Endothelial cell of umbilical vein (primary cell): Measurements from ENCODE around the gene FCGBP. TPM values are rescaled to one million over a fixed set of nuclear protein-coding genes. Genes with fewer than 3 reads are reported as not detected.

ENCODE experiments used
- Bru-seq: library from RNA; stranded (reverse); fragments of 400-500 nt; gene quantifications from one replicate; lab custom pipeline; 2021; lab: Mats Ljungman, UMichigan
- BruChase-seq, 2 experiments: library from RNA; stranded (reverse); fragments of 400-500 nt; gene quantifications; one replicate each; lab custom pipeline; 2021; lab: Mats Ljungman, UMichigan
- BruUV-seq: library from RNA; stranded (reverse); fragments of 400-500 nt; replicated peaks from 2 replicates; lab custom pipeline; 2021; lab: Mats Ljungman, UMichigan
- CTCF ChIA-PET: fragments of 300-600, 350-600 bp; sonication (Branson Sonifier 250); formaldehyde crosslinking; loops from one replicate; lab custom pipeline; 2021; ENCODE audit warnings: antibody characterized with exemption, inconsistent platforms; lab: Charles Lee
- POLR2A ChIA-PET: fragments of 300-600, 350-600 bp; sonication (Branson Sonifier 250); formaldehyde crosslinking; loops from one replicate; lab custom pipeline; 2021; ENCODE audit warnings: antibody characterized with exemption, inconsistent platforms; lab: Charles Lee
- DNase-seq: peaks from one replicate; pipeline ENCODE4 v3.0.0-alpha.2; 2011; ENCODE audit warnings: low read depth, low spot score
- FAIRE-seq: peaks from 2 replicates; lab custom pipeline; 2011; peaks lifted over from hg19 to GRCh38; lab: Jason Lieb, UNC
- H2AFZ ChIP-seq: 2 replicates; pipeline ENCODE4 v1.6.0; 2012; ENCODE audit warnings: low read depth, low read length, control low read depth, inconsistent platforms
- H3K27ac ChIP-seq: 2 replicates; pipeline ENCODE4 v1.5.1; 2011; ENCODE audit warnings: low read depth, mild to moderate bottlenecking, control low read depth, low read length, moderate library complexity; ENCODE audit not compliant: insufficient read depth
- H3K27me3 ChIP-seq, 2 experiments: 2 replicates each; pipeline versions ENCODE4 v1.6.0 to v1.6.1; 2011; ENCODE audit warnings: low read length in 2 of 2, mixed read lengths in 1 of 2; ENCODE audit not compliant: control insufficient read depth in 2 of 2, insufficient read depth in 2 of 2
- H3K36me3 ChIP-seq, 2 experiments: 2 replicates in 1 of 2; 3 replicates in 1 of 2; pipeline ENCODE4 v1.5.1; 2011; ENCODE audit warnings: low read length in 2 of 2, mild to moderate bottlenecking in 1 of 2, moderate library complexity in 1 of 2; ENCODE audit not compliant: control insufficient read depth in 2 of 2, insufficient read depth in 2 of 2; ENCODE audit errors: extremely low read depth in 1 of 2
- H3K4me1 ChIP-seq: 3 replicates; pipeline ENCODE4 v1.5.1; 2011; ENCODE audit warnings: mild to moderate bottlenecking, low read length; ENCODE audit not compliant: control insufficient read depth, insufficient read depth; ENCODE audit errors: extremely low read depth
- H3K4me2 ChIP-seq: 2 replicates; pipeline ENCODE4 v1.6.1; 2011; ENCODE audit warnings: low read length, control low read depth, mixed read lengths; ENCODE audit not compliant: insufficient read depth
- H3K4me3 ChIP-seq, 3 experiments: fragments of 200-600 bp in 1 of 3; sonication (generic), shearing (Covaris generic) in 1 of 3; replicated peaks in 1 of 3; 2 replicates each; pipeline ENCODE4 v1.5.1; 2011 to 2016; ENCODE audit warnings: control low read depth in 3 of 3, low read length in 3 of 3, mild to moderate bottlenecking in 2 of 3, inconsistent platforms in 1 of 3, low read depth in 1 of 3, moderate library complexity in 1 of 3; ENCODE audit not compliant: insufficient read depth in 1 of 3
- H3K79me2 ChIP-seq: 2 replicates; pipeline ENCODE4 v1.6.0; 2012; ENCODE audit warnings: low read length, inconsistent platforms; ENCODE audit not compliant: control insufficient read depth, insufficient read depth
- H3K9ac ChIP-seq: replicated peaks from 2 replicates; pipeline ENCODE3; 2011; ENCODE audit warnings: low read length, control low read depth; ENCODE audit not compliant: insufficient read depth; ENCODE audit errors: extremely low read depth
- H3K9me1 ChIP-seq: replicated peaks from 3 replicates; pipeline ENCODE4 v1.6.0; 2011; ENCODE audit warnings: mild to moderate bottlenecking, low read length; ENCODE audit not compliant: control insufficient read depth, insufficient read depth; ENCODE audit errors: extremely low read depth
- H3K9me3 ChIP-seq: replicated peaks from 2 replicates; pipeline ENCODE4 v1.5.1; 2012; ENCODE audit warnings: low read length, inconsistent platforms; ENCODE audit not compliant: control insufficient read depth, insufficient read depth
- H4K20me1 ChIP-seq: replicated peaks from 2 replicates; pipeline ENCODE3; 2011; ENCODE audit warnings: mild to moderate bottlenecking, low read length; ENCODE audit not compliant: control insufficient read depth, insufficient read depth; ENCODE audit errors: extremely low read depth
- CTCF ChIP-seq, 2 donors: IDR thresholded peaks; 1 replicate in 1 of 2; 2 replicates in 1 of 2; pipeline ENCODE4 v1.5.1; 2011; ENCODE audit warnings: low read length in 2 of 2, mild to moderate bottlenecking in 2 of 2, moderate library complexity in 2 of 2, control low read depth in 1 of 2, inconsistent platforms in 1 of 2, low read depth in 1 of 2; ENCODE audit not compliant: insufficient read depth in 1 of 2; ENCODE audit errors: extremely low read depth in 1 of 2
- EZH2 ChIP-seq: IDR thresholded peaks from 2 replicates; pipeline ENCODE4 v1.6.1; 2012; ENCODE audit warnings: borderline replicate concordance, low read depth, mild to moderate bottlenecking, moderate library complexity, low read length, inconsistent platforms; ENCODE audit not compliant: severe bottlenecking
- FOS ChIP-seq: IDR thresholded peaks from 2 replicates; pipeline ENCODE4 v1.6.1; 2011; ENCODE audit warnings: mild to moderate bottlenecking, low read length, moderate library complexity, borderline replicate concordance; ENCODE audit not compliant: insufficient read depth
- GATA2 ChIP-seq: IDR thresholded peaks from 2 replicates; pipeline ENCODE4 v1.7.0; 2011; ENCODE audit warnings: low read depth, mild to moderate bottlenecking, moderate library complexity, mixed read lengths, low read length; ENCODE audit not compliant: insufficient read length, insufficient read depth
- JUN ChIP-seq: IDR thresholded peaks from 2 replicates; pipeline ENCODE4 v1.6.1; 2011; ENCODE audit warnings: borderline replicate concordance, low read depth; ENCODE audit not compliant: insufficient read length, insufficient read depth
- MAX ChIP-seq: IDR thresholded peaks from 2 replicates; pipeline ENCODE4 v1.6.1; 2011; ENCODE audit not compliant: insufficient read depth, insufficient read length
- MYC ChIP-seq: IDR thresholded peaks from one replicate; pipeline ENCODE4 v1.6.1; 2011; ENCODE audit warnings: mild to moderate bottlenecking, low read depth, low read length
- POLR2A ChIP-seq: IDR thresholded peaks from 2 replicates; pipeline ENCODE4 v1.6.1; 2012; ENCODE audit warnings: low read depth, mild to moderate bottlenecking, control low read depth, low read length
- POLR2AphosphoS5 ChIP-seq: IDR thresholded peaks from 2 replicates; pipeline ENCODE4 v1.6.1; 2012; ENCODE audit warnings: low read depth, mild to moderate bottlenecking, control low read depth, low read length, moderate library complexity; ENCODE audit not compliant: insufficient read depth
- dilution Hi-C: fragments of 300-500 bp; cut with MboI; formaldehyde crosslinking; loops from one replicate; pipeline ENCODE4 v1.15.0; 2019; ENCODE audit warnings: low sequenced_read_pairs; ENCODE audit not compliant: extremely low pct_ligation_motif_present
- intact Hi-C: fragments of 100-400 bp; cut with micrococcal nuclease; formaldehyde crosslinking; loops from one replicate; pipeline ENCODE4 v1.10.0; 2022
- long read RNA-seq: library from polyadenylated mRNA; stranded (forward); transcript quantifications from one replicate; pipeline ENCODE4 v2.0.0, GENCODE V29; 2021
- polyA minus RNA-seq, 3 experiments: library from RNA; depleted of rRNA, polyadenylated mRNA; stranded (reverse); fragments of >200 nt; gene quantifications; 1 replicate in 1 of 3; 2 replicates in 2 of 3; pipeline ENCODE4 v1.2.3, GENCODE V29; 2011
- polyA plus RNA-seq, 4 experiments: library from polyadenylated mRNA; depleted of rRNA in 3 of 4; stranded (reverse) in 3 of 4; unstranded in 1 of 4; fragments of >200 nt; gene quantifications; 2 replicates each; pipeline versions ENCODE4 v1.2.1 to v1.2.3, GENCODE V29; 2011 to 2012; ENCODE audit warnings: missing spikeins in 1 of 4
- total RNA-seq: library from RNA; stranded (reverse); gene quantifications from 2 replicates; pipeline ENCODE4 v1.2.3, GENCODE V29; 2021

FCGBP gene
- total RNA-seq (not detected in 2 replicates), polyA plus RNA-seq (0.01 and 0.03 TPM in 2 replicates), polyA minus RNA-seq (not detected in 2 replicates), Bru-seq, nascent RNA (not detected), BruChase-seq, experiment 1, labeled RNA remaining after a 6-hour chase (percentile 5 among the genes with signal in this experiment), BruChase-seq, experiment 2, labeled RNA remaining after a 2-hour chase (not detected)
- polyA plus RNA-seq (2011; cell fraction: cytosol; rRNA removed), result 0.01 TPM in 2 replicates
- polyA plus RNA-seq (2011; cell fraction: nucleus; rRNA removed), result 0.07 and 0.18 TPM in 2 replicates
- 0.01 and 0.16 TPM in 2 replicates for polyA plus RNA-seq (2012)
- polyA minus RNA-seq (2011; cell fraction: cytosol; rRNA and poly(A)+ RNA removed), result 1.9 TPM
- polyA minus RNA-seq (2011; cell fraction: nucleus; rRNA and poly(A)+ RNA removed), result 0.10 TPM in 1 of 2 replicates, not detected in the other
- long read RNA-seq, result 0 reads

GRCh38 chr19:39934584-39935363 is at the start of gene FCGBP:
Gene FCGBP (minus strand): TSS chr19:39934634.
- Histone ChIP-seq H3K9me1 (no peaks in the 10 kb centered on the region), H3K9me3 (no peaks in the 10 kb centered on the region), H3K27ac (no peak within 1 kb of the TSS), H2AFZ (no peak within 1 kb of the TSS), H3K4me1 (no peaks in the 10 kb centered on the region), H3K4me2 (no peak within 1 kb of the TSS), H3K79me2 (no peaks in the 10 kb centered on the region), H4K20me1 (no peaks in the 10 kb centered on the region), H3K4me3 (no peak within 1 kb of the TSS), H3K36me3 (no peaks in the 10 kb centered on the region), H3K27me3 (peaks cover 0 to 3% of the 10 kb centered on the region in 2 experiments), H3K9ac (no peak within 1 kb of the TSS)
- TF ChIP-seq MYC, result no peak
- dilution Hi-C loops, result no loop called here
- BruUV-seq, result no TSS peak
- intact Hi-C loops, result no loop called here
- CTCF ChIA-PET, result no interaction called here
- POLR2A ChIA-PET, result no interaction called here
- DNase-seq, result no peak
- no peak for FAIRE-seq

- TF ChIP-seq JUN, result no peak
- TF ChIP-seq FOS, result no peak
- no peak for TF ChIP-seq MAX
- no peak for TF ChIP-seq GATA2
- TF ChIP-seq POLR2AphosphoS5, result no peak
- TF ChIP-seq CTCF (IDR thresholded peaks at IDR 0.05; ENCODE audit: extremely low read depth in 1 of 2, insufficient read depth in 1 of 2, low read depth in 1 of 2, low read length in 2 of 2), result no peak
- no peak for TF ChIP-seq EZH2
- no peak for TF ChIP-seq POLR2A
- TF ChIP-seq MYC, result no peak
- Histone ChIP-seq H4K20me1 (no peaks in the 10 kb centered on the region), H3K27ac (no peak overlapping the region), H3K4me2 (no peak overlapping the region), H3K36me3 (peaks cover 0 to 15% of the 10 kb centered on the region in 2 experiments), H3K9ac (no peak overlapping the region), H3K9me3 (peaks cover 4% of the 10 kb centered on the region), H2AFZ (no peak overlapping the region), H3K4me3 (no peak overlapping the region), H3K27me3 (no peaks in the 10 kb centered on the region), H3K9me1 (no peaks in the 10 kb centered on the region), H3K79me2 (peaks cover 5% of the 10 kb centered on the region), H3K4me1 (no peaks in the 10 kb centered on the region)
- dilution Hi-C loops (no loop called here), intact Hi-C loops (no loop called here)
- ChIA-PET CTCF (interaction anchor here (0.6 kb wide), 1 partner anchor 432 kb away, joined by 3 read pairs; no protein-coding TSS in a partner anchor), POLR2A (interaction anchor here (0.7 kb wide), 1 partner anchor 78 kb away, joined by 3 read pairs; no protein-coding TSS in a partner anchor)
- BruUV-seq, result no TSS peak
- FAIRE-seq (no peak), DNase-seq (no peak)
Measured at GRCh38 chr19:39983695-39984300, 49.4 kb upstream of the FCGBP start.
